NCI-H2196 (cell line): Measurements from ENCODE around the gene SORCS1.

ENCODE experiments used
- DNase-seq: peaks from one replicate; lab custom pipeline; 2025; ENCODE audit not compliant: unreplicated experiment; lab: John Stamatoyannopoulos, UW

Gene SORCS1

GRCh38 chr10:106614293-106614692 lies 550.2 kb downstream of the SORCS1 start:
- no peak for DNase-seq

GRCh38 chr10:106612381-106612780 lies 552.1 kb downstream of the SORCS1 start:
- no peak for DNase-seq

- no peak for DNase-seq
Observed at GRCh38 chr10:106609470-106610266, 554.8 kb downstream of the SORCS1 start.

- no peak for DNase-seq
Observed at GRCh38 chr10:106608066-106608465, 556.4 kb downstream of the SORCS1 start.

GRCh38 chr10:106595281-106595680 lies 569.2 kb downstream of the SORCS1 start:
- no peak for DNase-seq

GRCh38 chr10:106593876-106594275 lies 570.6 kb downstream of the SORCS1 start:
- DNase-seq, result no peak

GRCh38 chr10:106592396-106592795 lies 572.1 kb downstream of the SORCS1 start:
- no peak for DNase-seq

GRCh38 chr10:106582291-106582690 lies 582.2 kb downstream of the SORCS1 start:
- DNase-seq, result no peak

- DNase-seq, result no peak
Observed at GRCh38 chr10:106577756-106578155, 586.8 kb downstream of the SORCS1 start.

- no peak for DNase-seq
Observed at GRCh38 chr10:106577266-106577665, 587.2 kb downstream of the SORCS1 start.

GRCh38 chr10:106576534-106576933 lies 588.0 kb downstream of the SORCS1 start:
- no peak for DNase-seq

GRCh38 chr10:106573106-106573505 lies 591.4 kb downstream of the SORCS1 start:
- DNase-seq, result no peak

GRCh38 chr10:106571192-106571946 lies 593.1 kb downstream of the SORCS1 start:
- no peak for DNase-seq

GRCh38 chr10:106570268-106570667 lies 594.2 kb downstream of the SORCS1 start:
- DNase-seq, result no peak

GRCh38 chr10:106567629-106568028 lies 596.9 kb downstream of the SORCS1 start:
- no peak for DNase-seq

- DNase-seq, result no peak
Observed at GRCh38 chr10:106566873-106567272, 597.6 kb downstream of the SORCS1 start.

- no peak for DNase-seq
Observed at GRCh38 chr10:106565546-106565945, 599.0 kb downstream of the SORCS1 start.

- DNase-seq, result no peak
Observed at GRCh38 chr10:106563384-106563783, 601.1 kb downstream of the SORCS1 start.

GRCh38 chr10:106560925-106561640 lies 603.4 kb downstream of the SORCS1 start:
- no peak for DNase-seq

- no peak for DNase-seq
Observed at GRCh38 chr10:106559442-106559841, 605.1 kb downstream of the SORCS1 start.

- no peak for DNase-seq
Observed at GRCh38 chr10:106557951-106558733, 606.4 kb downstream of the SORCS1 start.
